Measurements from ENCODE around the gene KIF12.

DNA sequence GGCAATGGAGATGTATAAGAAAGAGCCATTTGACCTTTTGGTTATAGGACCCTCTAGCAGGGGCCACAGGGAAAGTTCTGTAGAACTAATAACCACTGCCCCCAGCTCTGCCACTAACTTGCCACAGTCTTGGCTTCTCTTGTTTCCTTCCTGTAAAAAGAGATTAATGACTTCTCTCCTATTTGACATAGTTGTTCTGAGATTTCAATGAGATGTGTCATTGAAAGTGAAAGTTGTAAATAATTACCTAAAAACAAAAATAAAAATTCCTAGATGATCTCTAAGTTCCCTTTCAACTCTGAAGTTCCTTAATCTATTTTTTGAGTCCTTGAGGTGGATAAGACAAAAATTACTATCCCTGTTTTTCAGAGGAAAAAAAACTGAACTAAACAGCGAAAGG is 1.4 kb upstream of the KIF12 start:
- TF ChIP-seq EZH2 (IDR thresholded peaks at IDR 0.05; ENCODE audit: borderline replicate concordance) (no peak), EZH2phosphoT487 (IDR thresholded peaks at IDR 0.05; ENCODE audit: low read depth, severe bottlenecking, unreplicated experiment) (no peak)
- TF ChIP-seq, protein P1, sequence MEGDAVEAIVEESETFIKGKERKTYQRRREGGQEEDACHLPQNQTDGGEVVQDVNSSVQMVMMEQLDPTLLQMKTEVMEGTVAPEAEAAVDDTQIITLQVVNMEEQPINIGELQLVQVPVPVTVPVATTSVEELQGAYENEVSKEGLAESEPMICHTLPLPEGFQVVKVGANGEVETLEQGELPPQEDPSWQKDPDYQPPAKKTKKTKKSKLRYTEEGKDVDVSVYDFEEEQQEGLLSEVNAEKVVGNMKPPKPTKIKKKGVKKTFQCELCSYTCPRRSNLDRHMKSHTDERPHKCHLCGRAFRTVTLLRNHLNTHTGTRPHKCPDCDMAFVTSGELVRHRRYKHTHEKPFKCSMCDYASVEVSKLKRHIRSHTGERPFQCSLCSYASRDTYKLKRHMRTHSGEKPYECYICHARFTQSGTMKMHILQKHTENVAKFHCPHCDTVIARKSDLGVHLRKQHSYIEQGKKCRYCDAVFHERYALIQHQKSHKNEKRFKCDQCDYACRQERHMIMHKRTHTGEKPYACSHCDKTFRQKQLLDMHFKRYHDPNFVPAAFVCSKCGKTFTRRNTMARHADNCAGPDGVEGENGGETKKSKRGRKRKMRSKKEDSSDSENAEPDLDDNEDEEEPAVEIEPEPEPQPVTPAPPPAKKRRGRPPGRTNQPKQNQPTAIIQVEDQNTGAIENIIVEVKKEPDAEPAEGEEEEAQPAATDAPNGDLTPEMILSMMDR (IDR thresholded peaks at IDR 0.05; ENCODE audit: poor library complexity), result no peak
